NCI-H82 treated with DMSO at 0.1 percent for 48 hours (cell line): ENCODE measurements around the gene KLF11.
"Not testable (repeated sequence)": the region's sequence is repeated elsewhere in the genome, so short reads cannot be mapped to it uniquely, and the experiment has no call there.

Experiments
- DNase-seq: peaks from one replicate; lab custom pipeline; 2025; ENCODE audit not compliant: unreplicated experiment; lab: John Stamatoyannopoulos, UW

The KLF11 gene

GRCh38 chr2:10080536-10081304 lies 37.4 kb downstream of the KLF11 start:
- no peak for DNase-seq

GRCh38 chr2:10083046-10083445 lies 39.7 kb downstream of the KLF11 start:
- DNase-seq = no peak

- DNase-seq = no peak
Observed at GRCh38 chr2:10083692-10084211, 40.4 kb downstream of the KLF11 start.

GRCh38 chr2:10084223-10084865 lies 41.0 kb downstream of the KLF11 start:
- no peak for DNase-seq

- no peak for DNase-seq
Observed at GRCh38 chr2:10085043-10085667, 41.8 kb downstream of the KLF11 start.

GRCh38 chr2:10085668-10086059 lies 42.3 kb downstream of the KLF11 start:
- no peak for DNase-seq

GRCh38 chr2:10086950-10087349 lies 43.6 kb downstream of the KLF11 start:
- DNase-seq = no peak

GRCh38 chr2:10087360-10087759 lies 44.0 kb downstream of the KLF11 start:
- DNase-seq = no peak

GRCh38 chr2:10089565-10090190 lies 46.3 kb downstream of the KLF11 start:
- no peak for DNase-seq

GRCh38 chr2:10091182-10091888 lies 48.0 kb downstream of the KLF11 start:
- no peak for DNase-seq

GRCh38 chr2:10091889-10092244 lies 48.5 kb downstream of the KLF11 start:
- DNase-seq = not testable (repeated sequence)

- DNase-seq = peak; percentile 96
Observed at GRCh38 chr2:10094271-10094814, 51.0 kb downstream of the KLF11 start.

GRCh38 chr2:10095175-10095574 lies 51.8 kb downstream of the KLF11 start:
- no peak for DNase-seq

GRCh38 chr2:10096641-10097040 lies 53.3 kb downstream of the KLF11 start:
- DNase-seq = no peak

GRCh38 chr2:10097352-10098148 lies 54.2 kb downstream of the KLF11 start:
- peak; percentile 59 for DNase-seq

GRCh38 chr2:10101491-10101890 lies 58.1 kb downstream of the KLF11 start:
- no peak for DNase-seq

GRCh38 chr2:10103179-10103578 lies 59.8 kb downstream of the KLF11 start:
- DNase-seq = peak; percentile 64
